Adrenal gland (tissue), 12 donors: ENCODE data around the gene RPA3. TPM values are rescaled to one million over a fixed set of nuclear protein-coding genes. Genes with fewer than 3 reads are reported as not detected.
A peak's percentile ranks its signal among the peaks of the same experiment; 100 is the strongest.

Experiments
- DNase-seq, 7 donors: peaks; one replicate each; pipeline ENCODE4 v3.0.0-alpha.2; 2019 to 2020
- H3K27ac ChIP-seq, 5 donors: fragments of 200-600 bp; sonication (generic) in 4 of 5; 1 replicate in 3 of 5; 2 replicates in 2 of 5; pipeline versions ENCODE4 v1.5.1 to v1.8.0; 2016 to 2020; ENCODE audit warnings: mild to moderate bottlenecking in 1 of 5
- H3K27me3 ChIP-seq: fragments of 200-600 bp; 2 replicates; pipeline ENCODE4 v1.8.0; 2021
- H3K36me3 ChIP-seq, 2 donors: fragments of 200-600 bp; replicated peaks in 1 of 2; 1 replicate in 1 of 2; 2 replicates in 1 of 2; pipeline versions ENCODE4 v1.5.1 to v1.8.0; 2018 to 2022
- H3K4me1 ChIP-seq, 2 donors: fragments of 200-600 bp; replicated peaks in 1 of 2; 1 replicate in 1 of 2; 2 replicates in 1 of 2; pipeline versions ENCODE4 v1.5.1 to v1.8.0; 2018 to 2021
- H3K4me3 ChIP-seq, 4 donors: fragments of 200-600 bp; sonication (generic) in 3 of 4; one replicate each; pipeline ENCODE4 v1.5.1; 2016 to 2018
- H3K9me3 ChIP-seq, 3 donors: fragments of 200-600 bp; sonication (generic) in 1 of 3; replicated peaks in 1 of 3; 1 replicate in 2 of 3; 2 replicates in 1 of 3; pipeline versions ENCODE4 v1.5.1 to v1.8.0; 2016 to 2021
- POLR2A ChIP-seq, 2 donors: fragments of 450-650 bp; IDR thresholded peaks; one replicate each; pipeline ENCODE4 v1.6.1; 2017; ENCODE audit warnings: antibody characterized with exemption in 2 of 2, mild to moderate bottlenecking in 2 of 2, moderate library complexity in 1 of 2
- WGBS, 4 donors: extraction: QIAGEN DNeasy Blood & Tissue Kit in 2 of 4; methylation state at CpG; one replicate each; pipeline versions ENCODE4 v1.1.5 to v1.1.7; 2013 to 2017; 5-methylcytosine and 5-hydroxymethylcytosine counted together
- intact Hi-C, 2 donors: fragments of 100-400 bp; cut with DNase I; formaldehyde crosslinking; loops; one replicate each; pipeline versions ENCODE4 v1.14.1 to v1.15.0; 2022 to 2023
- polyA plus RNA-seq, 3 donors: library from polyadenylated mRNA; stranded (reverse); fragments of 200-250 nt in 2 of 3; fragments of 350-450 nt in 1 of 3; fragmentation: Illumina TruSeq in 1 of 3; extraction: RNeasy Lipid Tissue Mini Kit (QIAGEN cat#74804) in 1 of 3; gene quantifications; one replicate each; pipeline ENCODE4 v1.2.3, GENCODE V29; 2013 to 2014
- total RNA-seq, 9 donors: library from RNA; depleted of rRNA in 4 of 9; stranded (reverse); fragments of >200 nt in 4 of 9; fragments of 120-200 nt in 1 of 9; fragmentation: NEBNext Ultra II Directional in 1 of 9; extraction: Animal tissue kit (Norgen Biotek cat#: 25700) in 1 of 9; gene quantifications; one replicate each; pipeline versions ENCODE4 v1.1.0 to v1.2.4, GENCODE V29; 2013 to 2023
- TF ChIP-seq, protein P1 (sequence below), 6 experiments: fragments of 450-650 bp in 4 of 6; fragments of 200-600 bp in 2 of 6; sonication (generic) in 1 of 6; IDR thresholded peaks; 1 replicate in 5 of 6; 2 replicates in 1 of 6; pipeline versions ENCODE4 v1.5.1 to v1.8.0; 2016 to 2021; ENCODE audit warnings: antibody characterized with exemption in 6 of 6, mild to moderate bottlenecking in 2 of 6, moderate library complexity in 1 of 6
- donor health status: healthy with polysubstance abuse.
- donor health status: Bipolar disorder and iron deficiency.
- donor health status: DM: yes; HTN: yes; CAD: no.
- donor health status: DM: no; HTN: no; CAD: no.
- donor health status: DM: no; HTN: no; CAD: no.
- donor health status: DM: yes; HTN: yes; CAD: no.

Gene RPA3
- total and polyA plus RNA-seq, 12 donors: 15.3 to 52.5 (median 31.1) TPM

DNA sequence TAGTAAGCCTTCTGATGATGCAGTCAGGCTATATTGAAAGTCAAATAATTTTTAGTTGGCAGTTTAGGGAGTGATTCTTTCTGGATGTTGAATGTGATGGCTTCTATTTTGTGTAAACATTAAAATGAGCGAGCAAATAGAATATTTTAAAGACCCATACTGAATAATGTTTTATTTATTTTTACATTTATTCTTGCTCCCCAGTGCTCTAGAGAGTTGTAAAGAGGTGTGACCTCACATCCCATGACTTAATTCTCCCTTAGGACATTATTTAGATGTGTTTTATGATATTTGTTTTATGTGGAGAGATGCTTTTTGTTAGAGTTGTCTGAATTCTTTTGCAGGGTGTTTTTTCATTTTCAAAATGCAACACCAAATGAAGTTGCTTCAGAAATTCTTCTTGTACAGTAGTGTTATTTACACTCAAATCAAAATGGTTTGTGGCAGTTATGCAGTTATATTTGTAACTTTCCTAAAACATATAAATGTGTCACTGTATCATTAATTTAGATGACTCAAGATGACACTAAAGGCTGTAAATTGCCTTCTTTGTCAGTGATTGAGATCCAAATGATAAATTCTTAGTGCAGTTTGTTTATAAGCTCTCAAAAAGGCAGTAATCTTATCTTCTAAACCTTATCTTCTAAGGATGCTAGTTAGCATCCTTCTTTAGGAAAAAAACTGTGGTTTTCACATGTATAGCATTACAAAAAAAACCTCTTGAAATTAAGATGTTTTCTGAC, 65.4 kb downstream of the RPA3 start:
- Histone ChIP-seq H3K27me3 (no peaks in the 10 kb centered on the region), H3K27ac (no peak overlapping the region), H3K4me3 (no peak overlapping the region), H3K9me3 (no peaks in the 10 kb centered on the region), H3K36me3 (no peaks in the 10 kb centered on the region), H3K4me1 (peaks cover 0 to 3% of the 10 kb centered on the region in 2 donors)
- no peak for DNase-seq
- WGBS, 4 donors: 87 to 93% (median 91%) methylated on average over 1 of the region's 1 CpG
- intact Hi-C loops: no loop called here
- TF ChIP-seq POLR2A (IDR thresholded peaks at IDR 0.05): no peak
- TF ChIP-seq, protein P1, sequence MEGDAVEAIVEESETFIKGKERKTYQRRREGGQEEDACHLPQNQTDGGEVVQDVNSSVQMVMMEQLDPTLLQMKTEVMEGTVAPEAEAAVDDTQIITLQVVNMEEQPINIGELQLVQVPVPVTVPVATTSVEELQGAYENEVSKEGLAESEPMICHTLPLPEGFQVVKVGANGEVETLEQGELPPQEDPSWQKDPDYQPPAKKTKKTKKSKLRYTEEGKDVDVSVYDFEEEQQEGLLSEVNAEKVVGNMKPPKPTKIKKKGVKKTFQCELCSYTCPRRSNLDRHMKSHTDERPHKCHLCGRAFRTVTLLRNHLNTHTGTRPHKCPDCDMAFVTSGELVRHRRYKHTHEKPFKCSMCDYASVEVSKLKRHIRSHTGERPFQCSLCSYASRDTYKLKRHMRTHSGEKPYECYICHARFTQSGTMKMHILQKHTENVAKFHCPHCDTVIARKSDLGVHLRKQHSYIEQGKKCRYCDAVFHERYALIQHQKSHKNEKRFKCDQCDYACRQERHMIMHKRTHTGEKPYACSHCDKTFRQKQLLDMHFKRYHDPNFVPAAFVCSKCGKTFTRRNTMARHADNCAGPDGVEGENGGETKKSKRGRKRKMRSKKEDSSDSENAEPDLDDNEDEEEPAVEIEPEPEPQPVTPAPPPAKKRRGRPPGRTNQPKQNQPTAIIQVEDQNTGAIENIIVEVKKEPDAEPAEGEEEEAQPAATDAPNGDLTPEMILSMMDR (IDR thresholded peaks at IDR 0.05): no peak

DNA sequence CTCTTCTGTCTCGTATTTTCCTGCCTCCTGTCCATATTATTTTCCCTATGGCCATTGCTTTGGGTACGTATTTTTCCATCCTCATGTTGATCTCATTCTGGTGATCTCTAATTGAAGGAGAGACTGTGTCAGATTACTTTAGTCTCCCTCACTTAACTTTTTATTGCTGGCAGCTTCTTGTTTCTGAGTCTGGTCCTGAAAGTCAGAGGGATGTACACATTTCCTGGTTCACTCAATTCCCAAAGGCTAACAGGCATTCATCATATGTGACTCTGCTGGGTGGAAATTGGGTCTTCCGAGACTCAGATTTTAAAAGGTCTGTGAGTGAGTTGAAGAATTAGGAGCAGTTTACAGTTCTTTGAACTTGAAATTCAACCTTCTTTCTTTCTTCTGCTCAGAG, 66.9 kb downstream of the RPA3 start:
- Histone ChIP-seq H3K27ac (no peak overlapping the region), H3K4me3 (no peak overlapping the region), H3K36me3 (no peaks in the 10 kb centered on the region), H3K9me3 (no peaks in the 10 kb centered on the region), H3K4me1 (peaks cover 0 to 11% of the 10 kb centered on the region in 2 donors), H3K27me3 (no peaks in the 10 kb centered on the region)
- DNase-seq: no peak
- WGBS, 4 donors: 72 to 88% (median 78%) methylated on average over 3 of the region's 3 CpGs
- TF ChIP-seq, protein P1 (IDR thresholded peaks at IDR 0.05): no peak
- no peak for TF ChIP-seq POLR2A (IDR thresholded peaks at IDR 0.05)
- intact Hi-C loops: no loop called here

DNA sequence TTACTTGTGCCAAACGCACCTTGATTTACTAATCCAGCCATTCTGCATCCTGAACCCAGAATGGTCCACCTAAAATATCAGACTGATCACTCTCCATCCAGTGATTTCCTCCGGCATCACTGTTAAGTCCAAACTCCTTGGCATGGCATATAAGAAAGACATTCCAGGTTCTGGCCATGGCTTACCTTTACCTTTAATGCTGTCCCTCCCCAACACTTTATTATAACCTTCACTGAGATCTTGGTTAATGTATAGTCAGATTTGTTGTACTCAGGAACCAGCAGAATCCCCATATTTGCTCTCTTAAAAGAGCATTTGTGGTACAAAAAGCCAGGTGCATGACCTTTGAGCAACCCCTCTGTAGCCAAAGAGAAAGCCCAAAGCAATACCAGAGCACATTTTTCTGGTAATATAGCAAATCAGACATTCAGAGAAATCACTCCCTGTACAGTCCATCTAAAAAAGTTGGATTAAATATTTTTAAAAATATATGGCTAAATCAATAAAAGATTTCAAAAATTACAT, 67.7 kb downstream of the RPA3 start:
- DNase-seq: no peak
- H3K4me3 ChIP-seq: no peak overlapping the region
- no peaks in the 10 kb centered on the region for H3K27me3 ChIP-seq
- no peaks in the 10 kb centered on the region for H3K36me3 ChIP-seq
- intact Hi-C loops: no loop called here
- H3K9me3 ChIP-seq: no peaks in the 10 kb centered on the region
- 72 to 100% (median 96%) methylated on average over 2 of the region's 2 CpGs for WGBS, 4 donors
- peaks cover 0 to 11% of the 10 kb centered on the region in 2 donors for H3K4me1 ChIP-seq
- TF ChIP-seq POLR2A (IDR thresholded peaks at IDR 0.05): no peak
- TF ChIP-seq, protein P1 (IDR thresholded peaks at IDR 0.05): no peak
- no peak overlapping the region for H3K27ac ChIP-seq

DNA sequence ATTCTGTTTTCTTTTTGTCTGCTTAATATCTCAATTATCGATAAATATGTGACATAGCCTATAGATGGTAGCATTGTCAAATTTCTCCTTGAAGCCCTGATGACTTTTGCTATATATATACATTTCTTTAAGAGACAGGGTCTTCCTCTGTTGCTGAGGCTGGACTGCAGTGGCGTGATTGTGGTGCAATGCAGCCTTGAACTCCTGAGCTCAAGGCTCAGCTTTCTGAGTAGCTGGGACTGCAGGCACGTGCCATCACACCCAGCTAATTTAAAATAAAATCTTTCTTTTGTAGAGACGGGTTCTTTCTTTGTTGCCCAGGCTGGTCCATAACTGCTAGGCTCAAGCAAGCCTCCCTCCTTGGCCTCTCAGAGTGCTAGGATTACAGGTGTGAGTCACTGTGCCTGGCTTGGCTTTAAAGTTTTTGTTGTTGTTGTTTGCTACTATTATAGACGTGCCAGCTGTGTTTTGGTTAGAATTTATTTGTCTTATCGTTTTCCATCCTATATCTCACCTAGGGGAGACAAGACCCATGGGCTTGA, 70.8 kb downstream of the RPA3 start:
- peak in 1 of 7 donors; percentile 4 for DNase-seq
- Histone ChIP-seq H3K36me3 (no peaks in the 10 kb centered on the region), H3K4me3 (no peak overlapping the region), H3K4me1 (peaks cover 0 to 15% of the 10 kb centered on the region in 2 donors), H3K27me3 (no peaks in the 10 kb centered on the region), H3K9me3 (no peaks in the 10 kb centered on the region), H3K27ac (no peak overlapping the region)
- TF ChIP-seq, protein P1 (IDR thresholded peaks at IDR 0.05): no peak
- no peak for TF ChIP-seq POLR2A (IDR thresholded peaks at IDR 0.05)
- intact Hi-C loops: no loop called here
- WGBS, 4 donors: 58 to 62% (median 58%) methylated on average over 5 to 6 of the region's 6 CpGs
